ENCODE measurements around the gene GIPC1. TPM values are rescaled to one million over a fixed set of nuclear protein-coding genes. Genes with fewer than 3 reads are reported as not detected.

GIPC1 gene
- total and polyA plus RNA-seq, 9 of the 15 experiments (the other 6 are each of a cell fraction or from before 2014, with no cell fraction given), result 0.49 to 54.7 (median 24.8) TPM

DNA sequence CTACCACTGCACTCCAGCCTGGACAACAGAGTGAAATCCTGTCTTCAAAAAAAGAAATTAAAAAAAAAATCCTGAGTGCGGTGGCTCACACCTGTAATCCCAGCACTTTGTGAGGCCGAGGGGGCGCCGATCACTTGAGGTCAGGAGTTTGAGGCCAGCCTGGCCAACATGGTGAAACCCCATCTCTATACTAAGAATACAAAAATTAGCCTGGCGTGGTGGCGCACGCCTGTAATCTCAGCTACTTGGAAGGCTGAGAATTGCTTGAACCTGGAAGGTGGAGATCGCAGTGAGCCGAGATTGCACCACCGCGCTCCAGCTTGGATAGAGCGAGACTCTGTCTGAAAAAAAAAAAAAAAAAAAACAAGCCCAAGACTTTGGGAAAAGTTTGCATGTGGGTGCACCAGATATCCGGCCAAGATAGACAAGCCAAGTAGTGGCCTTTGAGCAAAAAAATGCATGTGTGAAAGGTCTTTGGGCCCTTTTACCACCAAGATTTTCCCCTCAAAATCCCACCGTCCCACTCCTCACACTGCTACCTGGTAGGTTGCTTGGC is 16.6 kb upstream of the GIPC1 start:
- peaks cover 38 to 57% of the 10 kb centered on the region in 2 experiments for H3K4me1 ChIP-seq (replicated peaks in 1 of 2; ENCODE audit: control insufficient read depth in 2 of 2, insufficient read depth in 2 of 2, low read length in 2 of 2)
- no peaks in the 10 kb centered on the region for H3K27me3 ChIP-seq (ENCODE audit: control insufficient read depth in 2 of 2, insufficient read depth in 2 of 2, low read length in 2 of 2)
- peak overlapping the region; percentile 41; the same call in 1 of the 3 replicates for H3K27ac ChIP-seq (ENCODE audit: extremely low read depth, low read depth, low read length)
- H3K79me2 ChIP-seq (ENCODE audit: control insufficient read depth, insufficient read depth, low read length), result peaks cover 35% of the 10 kb centered on the region
- intact Hi-C loops (cut with micrococcal nuclease) (no loop called here), in situ Hi-C loops (cut with MboI) (no loop called here)
- ChIA-PET POLR2A (interaction anchor here (0.7 to 2.2 kb wide), 6 partner anchors 11 to 177 kb away, joined by 3 to 11 read pairs (median 4); no protein-coding TSS in a partner anchor), CTCF (ENCODE audit: low intra/inter-chr PET ratio) (no interaction called here)
- no peak overlapping the region for H3K4me2 ChIP-seq (ENCODE audit: insufficient read depth, low read length)
- no peaks in the 10 kb centered on the region for H3K9me1 ChIP-seq (ENCODE audit: control insufficient read depth, insufficient read depth, low read length)
- no peak overlapping the region for H2AFZ ChIP-seq (ENCODE audit: low read depth, low read length)
- peaks cover 25% of the 10 kb centered on the region for H4K20me1 ChIP-seq (replicated peaks; ENCODE audit: control insufficient read depth, insufficient read depth, low read length)
- WGBS (ENCODE audit: insufficient coverage, low coverage, missing lambda C conversion rate), result 69% methylated on average over 14 of the region's 14 CpGs
- peak; percentile 5; the same call in 1 of the 2 replicates for TF ChIP-seq CEBPB (tag; IDR thresholded peaks at IDR 0.05)
- 0 out of 6 replicates have a peak, but pooled peaks of 1 of the 3 experiments have one; percentile 0 for TF ChIP-seq CTCF (IDR thresholded peaks at IDR 0.05 in 2 of 3, conservative IDR thresholded peaks at IDR 0.05 in 1 of 3; ENCODE audit: insufficient read depth in 2 of 3, low read depth in 1 of 3, low read length in 3 of 3)
- no peak for TF ChIP-seq L3MBTL2 (IDR thresholded peaks at IDR 0.05)
- no peak for TF ChIP-seq MYBL2 (IDR thresholded peaks at IDR 0.05; ENCODE audit: low read depth)
- no peak for TF ChIP-seq MYBL2 (CRISPR knock-in tag; IDR thresholded peaks at IDR 0.05; ENCODE audit: borderline replicate concordance)
- no peak for TF ChIP-seq CAMTA2 (CRISPR knock-in tag; conservative IDR thresholded peaks at IDR 0.05)
- TF ChIP-seq SAP30 (IDR thresholded peaks at IDR 0.05; ENCODE audit: borderline replicate concordance, insufficient read depth, low read depth, low read length, poor library complexity, severe bottlenecking), result no peak
- no peak for TF ChIP-seq PHB (CRISPR knock-in tag; IDR thresholded peaks at IDR 0.05)
- no peak for TF ChIP-seq ZNF589 (CRISPR knock-in tag; IDR thresholded peaks at IDR 0.05; ENCODE audit: low read depth)
- no peak for TF ChIP-seq TOE1 (IDR thresholded peaks at IDR 0.05; ENCODE audit: borderline replicate concordance)
- TF ChIP-seq TOE1 (CRISPR knock-in tag; IDR thresholded peaks at IDR 0.05; ENCODE audit: borderline replicate concordance, low read depth), result no peak
- TF ChIP-seq SETDB1 (IDR thresholded peaks at IDR 0.05; ENCODE audit: low read length), result no peak
- no peak for TF ChIP-seq ZNF165 (CRISPR knock-in tag; IDR thresholded peaks at IDR 0.05; ENCODE audit: borderline replicate concordance)
- peak; percentile 57; the same call in 1 of the 2 replicates for TF ChIP-seq ZNF384 (IDR thresholded peaks at IDR 0.05; ENCODE audit: low read depth, low read length)
- no peak for TF ChIP-seq CCNT2 (IDR thresholded peaks at IDR 0.05; ENCODE audit: borderline replicate concordance, extremely low read depth, insufficient read length, low read depth, low read length)
- no peak for TF ChIP-seq ZBED1 (IDR thresholded peaks at IDR 0.05)
- no peak for TF ChIP-seq E2F3 (CRISPR knock-in tag; IDR thresholded peaks at IDR 0.05)
- no peak for TF ChIP-seq ZNF507 (tag; conservative IDR thresholded peaks at IDR 0.05)
- TF ChIP-seq SIN3B (IDR thresholded peaks at IDR 0.05; ENCODE audit: low read depth), result no peak
- no peak for TF ChIP-seq NR4A1 (CRISPR knock-in tag; IDR thresholded peaks at IDR 0.05)
- no peak for TF ChIP-seq NR4A1 (tag; IDR thresholded peaks at IDR 0.05)
- no peak for TF ChIP-seq FOXK1 (CRISPR knock-in tag; IDR thresholded peaks at IDR 0.05; ENCODE audit: borderline replicate concordance)
- no peak for TF ChIP-seq WHSC1 (IDR thresholded peaks at IDR 0.05; ENCODE audit: low read length)
- no TSS peak for BruUV-seq (replicated peaks)
- no peak overlapping the region; a peak in 1 of 4 replicates for H3K9ac ChIP-seq (ENCODE audit: insufficient read depth in 1 of 2, low read depth in 2 of 2, low read length in 2 of 2)
- no peak overlapping the region for H3K4me3 ChIP-seq
- peaks cover 38% of the 10 kb centered on the region for H3K36me3 ChIP-seq (ENCODE audit: control insufficient read depth, insufficient read depth, low read length)
- DNase-seq (ENCODE audit: extremely low read depth in 1 of 4, low spot score in 3 of 4) (no peak), ATAC-seq (no peak), FAIRE-seq (no peak)
- H3K9me3 ChIP-seq (replicated peaks; ENCODE audit: control insufficient read depth, insufficient read depth, low read depth, low read length), result no peaks in the 10 kb centered on the region

Measured in K562 (cell line).